AG10803 (cell line): ENCODE measurements around the gene TTF2.

Experiments
- DNase-seq: peaks from one replicate; pipeline ENCODE4 v3.0.0; 2010; ENCODE audit warnings: low read depth
- H3K4me3 ChIP-seq: 2 replicates; pipeline ENCODE4 v1.5.1; 2011; ENCODE audit warnings: mild to moderate bottlenecking, low read length, control low read depth
- CTCF ChIP-seq: conservative IDR thresholded peaks from 2 replicates; pipeline ENCODE4 v1.5.1; 2011; ENCODE audit warnings: mild to moderate bottlenecking, low read length, control low read depth, inconsistent platforms

Gene TTF2

GRCh38 chr1:117120774-117121588 lies 60.9 kb downstream of the TTF2 start:
- peak; percentile 48 for DNase-seq
- H3K4me3 ChIP-seq = peak overlapping the region; percentile 96

GRCh38 chr1:117121589-117122329 lies 61.6 kb downstream of the TTF2 start, which contains the start of gene TRIM45:
TRIM45 (minus strand) TSS chr1:117121749; CDS start chr1:117121201, 548 bp downstream.
- H3K4me3 ChIP-seq = peak within 1 kb of the TSS; percentile 96
- peak; percentile 67 for TF ChIP-seq CTCF
- peak; percentile 95 for DNase-seq

More at GRCh38 chr1:117120774-117121588, 60.9 kb downstream of the TTF2 start:
- TF ChIP-seq CTCF = no peak

GRCh38 chr1:117122330-117123025 lies 62.4 kb downstream of the TTF2 start:
- no peak for DNase-seq
- H3K4me3 ChIP-seq = peak overlapping the region; percentile 96
- no peak for TF ChIP-seq CTCF

- H3K4me3 ChIP-seq = no peak overlapping the region
- TF ChIP-seq CTCF = no peak
- no peak for DNase-seq
Observed at GRCh38 chr1:117123274-117123673, 63.1 kb downstream of the TTF2 start.

- TF ChIP-seq CTCF = no peak
- DNase-seq = no peak
- H3K4me3 ChIP-seq = no peak overlapping the region
Observed at GRCh38 chr1:117124661-117125060, 64.5 kb downstream of the TTF2 start.

GRCh38 chr1:117127795-117128194 lies 67.7 kb downstream of the TTF2 start:
- peak; percentile 20 for DNase-seq
- no peak overlapping the region for H3K4me3 ChIP-seq
- TF ChIP-seq CTCF = no peak
